WTC11 (cell line): ENCODE results near the gene HDGF. TPM values are rescaled to one million over a fixed set of nuclear protein-coding genes. Genes with fewer than 3 reads are reported as not detected.

Source experiments
- ATAC-seq: fragments of 200-7000 bp; cut with Tn5 transposase; 2 replicates; pipeline ENCODE4 v1.10.0; 2021; ENCODE audit warnings: mild to moderate bottlenecking, moderate library complexity
- CTCF ChIA-PET: fragments of 300-600 bp; sonication (Branson Sonifier 250); formaldehyde crosslinking; loops from one replicate; lab custom pipeline; 2021; ENCODE audit warnings: antibody characterized with exemption; lab: Charles Lee
- POLR2A ChIA-PET: fragments of 350-600 bp; sonication (Branson Sonifier 250); formaldehyde crosslinking; loops from one replicate; lab custom pipeline; 2021; ENCODE audit warnings: antibody characterized with exemption; lab: Charles Lee
- DNase-seq: peaks from one replicate; pipeline ENCODE4 v3.0.0; 2021; ENCODE audit warnings: low spot score
- H3K27ac Mint-ChIP-seq: 2 replicates; pipeline ENCODE4 v1.8.0; 2021; ENCODE audit warnings: mixed read lengths
- H3K27me3 Mint-ChIP-seq: 2 replicates; pipeline ENCODE4 v1.8.0; 2021; ENCODE audit warnings: low read depth, mild to moderate bottlenecking, moderate library complexity, mixed read lengths
- H3K36me3 Mint-ChIP-seq: 2 replicates; pipeline ENCODE4 v1.8.0; 2021; ENCODE audit warnings: mixed read lengths
- H3K4me1 Mint-ChIP-seq: 2 replicates; pipeline ENCODE4 v1.8.0; 2022; ENCODE audit warnings: mixed read lengths
- H3K4me3 Mint-ChIP-seq: 2 replicates; pipeline ENCODE4 v1.8.0; 2021; ENCODE audit warnings: mild to moderate bottlenecking, moderate library complexity, mixed read lengths
- H3K9me3 Mint-ChIP-seq: 2 replicates; pipeline ENCODE4 v1.8.0; 2021; ENCODE audit warnings: mixed read lengths
- GABPB1 ChIP-seq: sonication (generic); formaldehyde crosslinking; IDR thresholded peaks from 2 replicates; pipeline ENCODE4 v1.8.1; 2023; ENCODE audit warnings: mild to moderate bottlenecking, missing genetic modification reagents
- GTF2I ChIP-seq: fragments of 250-450 bp; sonication (Bioruptor Pico); conservative IDR thresholded peaks from 2 replicates; pipeline ENCODE4 v1.4.0; 2021; ENCODE audit warnings: mild to moderate bottlenecking
- MYBL2 ChIP-seq: sonication (generic); formaldehyde crosslinking; IDR thresholded peaks from 2 replicates; pipeline ENCODE4 v1.8.1; 2023; ENCODE audit warnings: mild to moderate bottlenecking, moderate library complexity, missing genetic modification reagents
- NFYB ChIP-seq: sonication (generic); formaldehyde crosslinking; conservative IDR thresholded peaks from 2 replicates; pipeline ENCODE4 v1.8.0; 2022; ENCODE audit warnings: low read depth, missing genetic modification reagents
- NR1H2 ChIP-seq: sonication (generic); formaldehyde crosslinking; IDR thresholded peaks from 2 replicates; pipeline ENCODE4 v1.9.0; 2021; ENCODE audit warnings: mild to moderate bottlenecking, moderate library complexity, missing genetic modification reagents
- RORB ChIP-seq: fragments of 250-450 bp; sonication (Bioruptor Pico); IDR thresholded peaks from 2 replicates; pipeline ENCODE4 v1.9.0; 2021; ENCODE audit warnings: mild to moderate bottlenecking
- TEAD1 ChIP-seq: sonication (generic); formaldehyde crosslinking; IDR thresholded peaks from 2 replicates; pipeline ENCODE4 v1.8.0; 2022; ENCODE audit warnings: mild to moderate bottlenecking, missing genetic modification reagents
- ZNF263 ChIP-seq: sonication (generic); formaldehyde crosslinking; IDR thresholded peaks from 2 replicates; pipeline ENCODE4 v1.8.1; 2022; ENCODE audit warnings: low read depth, mild to moderate bottlenecking, moderate library complexity, missing genetic modification reagents
- ZNF396 ChIP-seq: fragments of 250-450 bp; sonication (Bioruptor Pico); IDR thresholded peaks from 2 replicates; pipeline ENCODE4 v1.8.0; 2021; ENCODE audit warnings: mild to moderate bottlenecking, moderate library complexity, borderline replicate concordance
- ZNF416 ChIP-seq: fragments of 250-450 bp; sonication (Bioruptor Pico); IDR thresholded peaks from 2 replicates; pipeline ENCODE4 v1.9.0; 2021; ENCODE audit warnings: mild to moderate bottlenecking, inconsistent platforms
- total RNA-seq: library from RNA; stranded (reverse); gene quantifications from 3 replicates; pipeline ENCODE4 v1.2.3, GENCODE V29; 2021
- TF ChIP-seq, protein P1 (sequence below): fragments of 250-450 bp; sonication (Bioruptor Pico); IDR thresholded peaks from 2 replicates; pipeline ENCODE4 v1.9.0; 2021; ENCODE audit warnings: mild to moderate bottlenecking
- TF ChIP-seq, protein P2 (sequence below): sonication (generic); formaldehyde crosslinking; IDR thresholded peaks from 2 replicates; pipeline ENCODE4 v1.8.1; 2023; ENCODE audit warnings: mild to moderate bottlenecking, missing genetic modification reagents
- TF ChIP-seq, protein P3 (sequence below): sonication (generic); formaldehyde crosslinking; IDR thresholded peaks from 2 replicates; pipeline ENCODE4 v1.8.1; 2023; ENCODE audit warnings: mild to moderate bottlenecking, missing genetic modification reagents, moderate library complexity
- TF ChIP-seq, protein P4 (sequence below): fragments of 250-450 bp; sonication (Bioruptor Pico); IDR thresholded peaks from 2 replicates; pipeline ENCODE4 v1.8.0; 2021; ENCODE audit warnings: mild to moderate bottlenecking
- TF ChIP-seq, protein P5 (sequence below): sonication (generic); formaldehyde crosslinking; IDR thresholded peaks from 2 replicates; pipeline ENCODE4 v1.8.1; 2022; ENCODE audit warnings: low read depth, missing genetic modification reagents, borderline replicate concordance
- TF ChIP-seq, protein P6 (sequence below): sonication (generic); formaldehyde crosslinking; IDR thresholded peaks from 2 replicates; pipeline ENCODE4 v1.8.0; 2023; ENCODE audit warnings: mild to moderate bottlenecking, missing genetic modification reagents

Gene HDGF
- total RNA-seq, 1 experiment from 2014 or later, result 339 TPM

DNA sequence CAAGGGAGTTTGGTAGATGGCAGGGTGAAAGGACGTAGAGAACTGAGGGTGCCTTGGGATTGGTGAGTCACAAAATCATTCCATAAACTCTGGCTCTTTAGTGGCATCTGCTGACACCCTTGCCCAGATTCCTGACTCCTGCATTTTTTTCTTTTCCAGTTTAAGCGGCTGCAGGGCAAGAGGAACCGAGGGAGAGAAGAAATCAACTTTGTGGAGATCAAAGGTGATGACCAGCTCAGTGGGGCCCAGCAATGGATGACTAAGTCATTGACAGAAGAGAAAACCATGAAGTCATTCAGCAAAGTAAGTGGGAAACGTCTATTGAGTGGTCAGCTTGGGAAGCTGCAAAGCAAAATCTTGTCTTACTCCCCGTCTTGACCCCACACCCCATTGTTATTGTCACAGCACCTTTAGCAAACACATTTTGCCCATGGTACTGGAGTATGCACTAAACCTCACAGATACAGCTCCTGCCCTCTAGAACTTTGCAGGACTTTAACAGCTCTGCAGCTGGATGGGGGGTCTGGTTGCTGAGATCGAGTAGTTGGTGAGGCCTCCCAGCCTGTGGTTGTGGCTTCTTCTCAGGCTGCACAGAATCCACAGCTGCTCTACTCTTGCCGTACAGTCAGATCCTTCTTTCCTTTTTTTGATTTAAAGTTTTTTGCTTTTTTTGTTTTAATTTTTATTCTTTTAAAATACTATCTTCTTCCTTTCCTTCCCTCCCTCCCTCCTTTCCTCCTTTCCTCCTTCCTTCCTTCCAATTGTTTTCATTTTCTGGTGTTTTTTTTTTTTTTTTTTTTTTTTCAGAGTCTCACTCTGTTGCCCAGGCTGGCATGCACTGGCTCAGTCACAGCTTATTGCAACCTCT is 43.3 kb upstream of the HDGF start:
- ChIA-PET CTCF (interaction anchor here (0.9 to 7.0 kb wide), 4 partner anchors 44 to 105 kb away, joined by 3 to 53 read pairs (median 13); partner anchors contain the start of genes INSRR, ISG20L2, METTL25B and NTRK1), POLR2A (no interaction called here)
- Mint-ChIP-seq H3K4me3 (no peak overlapping the region), H3K27me3 (no peaks in the 10 kb centered on the region), H3K36me3 (peaks cover 69% of the 10 kb centered on the region), H3K4me1 (no peaks in the 10 kb centered on the region), H3K9me3 (no peaks in the 10 kb centered on the region), H3K27ac (no peak overlapping the region)
- DNase-seq (no peak), ATAC-seq (no peak)
- TF ChIP-seq, protein P1, sequence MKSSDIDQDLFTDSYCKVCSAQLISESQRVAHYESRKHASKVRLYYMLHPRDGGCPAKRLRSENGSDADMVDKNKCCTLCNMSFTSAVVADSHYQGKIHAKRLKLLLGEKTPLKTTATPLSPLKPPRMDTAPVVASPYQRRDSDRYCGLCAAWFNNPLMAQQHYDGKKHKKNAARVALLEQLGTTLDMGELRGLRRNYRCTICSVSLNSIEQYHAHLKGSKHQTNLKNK (CRISPR knock-in tag), result no peak
- no peak for TF ChIP-seq TEAD1
- no peak for TF ChIP-seq RORB (CRISPR knock-in tag)
- TF ChIP-seq, protein P2, sequence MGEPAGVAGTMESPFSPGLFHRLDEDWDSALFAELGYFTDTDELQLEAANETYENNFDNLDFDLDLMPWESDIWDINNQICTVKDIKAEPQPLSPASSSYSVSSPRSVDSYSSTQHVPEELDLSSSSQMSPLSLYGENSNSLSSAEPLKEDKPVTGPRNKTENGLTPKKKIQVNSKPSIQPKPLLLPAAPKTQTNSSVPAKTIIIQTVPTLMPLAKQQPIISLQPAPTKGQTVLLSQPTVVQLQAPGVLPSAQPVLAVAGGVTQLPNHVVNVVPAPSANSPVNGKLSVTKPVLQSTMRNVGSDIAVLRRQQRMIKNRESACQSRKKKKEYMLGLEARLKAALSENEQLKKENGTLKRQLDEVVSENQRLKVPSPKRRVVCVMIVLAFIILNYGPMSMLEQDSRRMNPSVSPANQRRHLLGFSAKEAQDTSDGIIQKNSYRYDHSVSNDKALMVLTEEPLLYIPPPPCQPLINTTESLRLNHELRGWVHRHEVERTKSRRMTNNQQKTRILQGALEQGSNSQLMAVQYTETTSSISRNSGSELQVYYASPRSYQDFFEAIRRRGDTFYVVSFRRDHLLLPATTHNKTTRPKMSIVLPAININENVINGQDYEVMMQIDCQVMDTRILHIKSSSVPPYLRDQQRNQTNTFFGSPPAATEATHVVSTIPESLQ (CRISPR knock-in tag), result no peak
- no peak for TF ChIP-seq MYBL2 (CRISPR knock-in tag)
- TF ChIP-seq GTF2I, result no peak
- no peak for TF ChIP-seq ZNF416 (CRISPR knock-in tag)
- TF ChIP-seq, protein P3, sequence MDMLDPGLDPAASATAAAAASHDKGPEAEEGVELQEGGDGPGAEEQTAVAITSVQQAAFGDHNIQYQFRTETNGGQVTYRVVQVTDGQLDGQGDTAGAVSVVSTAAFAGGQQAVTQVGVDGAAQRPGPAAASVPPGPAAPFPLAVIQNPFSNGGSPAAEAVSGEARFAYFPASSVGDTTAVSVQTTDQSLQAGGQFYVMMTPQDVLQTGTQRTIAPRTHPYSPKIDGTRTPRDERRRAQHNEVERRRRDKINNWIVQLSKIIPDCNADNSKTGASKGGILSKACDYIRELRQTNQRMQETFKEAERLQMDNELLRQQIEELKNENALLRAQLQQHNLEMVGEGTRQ, result no peak
- TF ChIP-seq, protein P4, sequence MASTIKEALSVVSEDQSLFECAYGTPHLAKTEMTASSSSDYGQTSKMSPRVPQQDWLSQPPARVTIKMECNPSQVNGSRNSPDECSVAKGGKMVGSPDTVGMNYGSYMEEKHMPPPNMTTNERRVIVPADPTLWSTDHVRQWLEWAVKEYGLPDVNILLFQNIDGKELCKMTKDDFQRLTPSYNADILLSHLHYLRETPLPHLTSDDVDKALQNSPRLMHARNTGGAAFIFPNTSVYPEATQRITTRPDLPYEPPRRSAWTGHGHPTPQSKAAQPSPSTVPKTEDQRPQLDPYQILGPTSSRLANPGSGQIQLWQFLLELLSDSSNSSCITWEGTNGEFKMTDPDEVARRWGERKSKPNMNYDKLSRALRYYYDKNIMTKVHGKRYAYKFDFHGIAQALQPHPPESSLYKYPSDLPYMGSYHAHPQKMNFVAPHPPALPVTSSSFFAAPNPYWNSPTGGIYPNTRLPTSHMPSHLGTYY (CRISPR knock-in tag), result no peak
- TF ChIP-seq ZNF263, result no peak
- TF ChIP-seq ZNF396 (CRISPR knock-in tag), result no peak
- no peak for TF ChIP-seq GABPB1
- TF ChIP-seq, protein P5, sequence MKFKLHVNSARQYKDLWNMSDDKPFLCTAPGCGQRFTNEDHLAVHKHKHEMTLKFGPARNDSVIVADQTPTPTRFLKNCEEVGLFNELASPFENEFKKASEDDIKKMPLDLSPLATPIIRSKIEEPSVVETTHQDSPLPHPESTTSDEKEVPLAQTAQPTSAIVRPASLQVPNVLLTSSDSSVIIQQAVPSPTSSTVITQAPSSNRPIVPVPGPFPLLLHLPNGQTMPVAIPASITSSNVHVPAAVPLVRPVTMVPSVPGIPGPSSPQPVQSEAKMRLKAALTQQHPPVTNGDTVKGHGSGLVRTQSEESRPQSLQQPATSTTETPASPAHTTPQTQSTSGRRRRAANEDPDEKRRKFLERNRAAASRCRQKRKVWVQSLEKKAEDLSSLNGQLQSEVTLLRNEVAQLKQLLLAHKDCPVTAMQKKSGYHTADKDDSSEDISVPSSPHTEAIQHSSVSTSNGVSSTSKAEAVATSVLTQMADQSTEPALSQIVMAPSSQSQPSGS, result no peak
- no peak for TF ChIP-seq NR1H2
- TF ChIP-seq NFYB (CRISPR knock-in tag), result no peak
- TF ChIP-seq, protein P6, sequence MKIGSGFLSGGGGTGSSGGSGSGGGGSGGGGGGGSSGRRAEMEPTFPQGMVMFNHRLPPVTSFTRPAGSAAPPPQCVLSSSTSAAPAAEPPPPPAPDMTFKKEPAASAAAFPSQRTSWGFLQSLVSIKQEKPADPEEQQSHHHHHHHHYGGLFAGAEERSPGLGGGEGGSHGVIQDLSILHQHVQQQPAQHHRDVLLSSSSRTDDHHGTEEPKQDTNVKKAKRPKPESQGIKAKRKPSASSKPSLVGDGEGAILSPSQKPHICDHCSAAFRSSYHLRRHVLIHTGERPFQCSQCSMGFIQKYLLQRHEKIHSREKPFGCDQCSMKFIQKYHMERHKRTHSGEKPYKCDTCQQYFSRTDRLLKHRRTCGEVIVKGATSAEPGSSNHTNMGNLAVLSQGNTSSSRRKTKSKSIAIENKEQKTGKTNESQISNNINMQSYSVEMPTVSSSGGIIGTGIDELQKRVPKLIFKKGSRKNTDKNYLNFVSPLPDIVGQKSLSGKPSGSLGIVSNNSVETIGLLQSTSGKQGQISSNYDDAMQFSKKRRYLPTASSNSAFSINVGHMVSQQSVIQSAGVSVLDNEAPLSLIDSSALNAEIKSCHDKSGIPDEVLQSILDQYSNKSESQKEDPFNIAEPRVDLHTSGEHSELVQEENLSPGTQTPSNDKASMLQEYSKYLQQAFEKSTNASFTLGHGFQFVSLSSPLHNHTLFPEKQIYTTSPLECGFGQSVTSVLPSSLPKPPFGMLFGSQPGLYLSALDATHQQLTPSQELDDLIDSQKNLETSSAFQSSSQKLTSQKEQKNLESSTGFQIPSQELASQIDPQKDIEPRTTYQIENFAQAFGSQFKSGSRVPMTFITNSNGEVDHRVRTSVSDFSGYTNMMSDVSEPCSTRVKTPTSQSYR (CRISPR knock-in tag), result no peak
